LNCaP clone FGC (cell line): ENCODE data around the gene FUT7.
"Not testable (repeated sequence)": the region's sequence is repeated elsewhere in the genome, so short reads cannot be mapped to it uniquely, and the experiment has no call there.

Source experiments
- DNase-seq: peaks from one replicate; pipeline ENCODE4 v3.0.0-alpha.2; 2011; ENCODE audit warnings: low read depth
- H3K4me3 ChIP-seq: 2 replicates; pipeline ENCODE4 v1.5.1; 2011; ENCODE audit warnings: mild to moderate bottlenecking, low read depth, low read length, control low read depth
- TF ChIP-seq, protein P1 (sequence below): IDR thresholded peaks from 2 replicates; pipeline ENCODE4 v1.5.1; 2012; ENCODE audit warnings: mild to moderate bottlenecking; ENCODE audit not compliant: control insufficient read depth, insufficient read depth; ENCODE audit errors: extremely low read depth

The FUT7 gene

DNA sequence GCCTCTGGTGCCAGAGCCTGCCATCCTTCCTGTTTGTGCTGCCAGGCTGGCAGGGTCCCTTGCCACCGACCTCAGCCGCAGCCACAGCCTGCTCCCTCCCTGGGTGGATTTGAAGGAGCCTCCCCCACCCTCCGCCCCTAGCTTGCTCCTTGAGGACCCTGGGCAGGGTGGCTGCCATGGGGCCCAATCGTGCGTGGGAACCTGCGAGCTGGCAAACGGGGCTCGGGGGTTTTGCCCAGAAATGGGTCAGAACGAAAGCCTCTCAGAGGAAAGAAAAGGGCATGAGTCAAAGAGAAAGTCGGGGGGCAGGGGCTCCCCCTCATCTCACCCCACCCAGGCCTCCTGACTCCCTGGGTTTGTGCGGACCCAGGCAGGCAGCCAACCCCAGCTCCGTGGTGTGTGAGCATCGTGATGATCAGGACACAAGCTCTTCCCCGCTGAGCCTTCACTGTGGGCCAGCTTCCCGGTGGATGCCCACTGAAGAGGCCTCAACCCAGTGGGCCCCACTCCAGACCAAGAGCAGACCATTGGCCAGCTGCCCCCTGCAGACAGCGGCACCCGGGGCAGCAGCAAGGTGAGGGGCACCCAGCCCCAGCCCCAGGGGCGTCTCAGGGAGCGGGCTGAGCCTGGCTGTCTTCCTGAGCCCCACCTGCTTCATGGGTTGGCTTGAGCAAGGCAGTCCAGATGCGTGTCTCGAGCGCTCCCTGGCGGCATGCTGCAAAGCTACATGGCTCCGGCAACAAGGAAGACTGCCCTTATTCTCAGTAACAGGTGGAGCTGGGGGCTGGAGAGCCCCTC, 3.0 kb upstream of the FUT7 start:
- TF ChIP-seq, protein P1, sequence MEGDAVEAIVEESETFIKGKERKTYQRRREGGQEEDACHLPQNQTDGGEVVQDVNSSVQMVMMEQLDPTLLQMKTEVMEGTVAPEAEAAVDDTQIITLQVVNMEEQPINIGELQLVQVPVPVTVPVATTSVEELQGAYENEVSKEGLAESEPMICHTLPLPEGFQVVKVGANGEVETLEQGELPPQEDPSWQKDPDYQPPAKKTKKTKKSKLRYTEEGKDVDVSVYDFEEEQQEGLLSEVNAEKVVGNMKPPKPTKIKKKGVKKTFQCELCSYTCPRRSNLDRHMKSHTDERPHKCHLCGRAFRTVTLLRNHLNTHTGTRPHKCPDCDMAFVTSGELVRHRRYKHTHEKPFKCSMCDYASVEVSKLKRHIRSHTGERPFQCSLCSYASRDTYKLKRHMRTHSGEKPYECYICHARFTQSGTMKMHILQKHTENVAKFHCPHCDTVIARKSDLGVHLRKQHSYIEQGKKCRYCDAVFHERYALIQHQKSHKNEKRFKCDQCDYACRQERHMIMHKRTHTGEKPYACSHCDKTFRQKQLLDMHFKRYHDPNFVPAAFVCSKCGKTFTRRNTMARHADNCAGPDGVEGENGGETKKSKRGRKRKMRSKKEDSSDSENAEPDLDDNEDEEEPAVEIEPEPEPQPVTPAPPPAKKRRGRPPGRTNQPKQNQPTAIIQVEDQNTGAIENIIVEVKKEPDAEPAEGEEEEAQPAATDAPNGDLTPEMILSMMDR = peak; percentile 93
- peak; percentile 62 for DNase-seq
- 0 out of 2 replicates have a peak overlapping the region, but pooled peaks have one; percentile 9 for H3K4me3 ChIP-seq

DNA sequence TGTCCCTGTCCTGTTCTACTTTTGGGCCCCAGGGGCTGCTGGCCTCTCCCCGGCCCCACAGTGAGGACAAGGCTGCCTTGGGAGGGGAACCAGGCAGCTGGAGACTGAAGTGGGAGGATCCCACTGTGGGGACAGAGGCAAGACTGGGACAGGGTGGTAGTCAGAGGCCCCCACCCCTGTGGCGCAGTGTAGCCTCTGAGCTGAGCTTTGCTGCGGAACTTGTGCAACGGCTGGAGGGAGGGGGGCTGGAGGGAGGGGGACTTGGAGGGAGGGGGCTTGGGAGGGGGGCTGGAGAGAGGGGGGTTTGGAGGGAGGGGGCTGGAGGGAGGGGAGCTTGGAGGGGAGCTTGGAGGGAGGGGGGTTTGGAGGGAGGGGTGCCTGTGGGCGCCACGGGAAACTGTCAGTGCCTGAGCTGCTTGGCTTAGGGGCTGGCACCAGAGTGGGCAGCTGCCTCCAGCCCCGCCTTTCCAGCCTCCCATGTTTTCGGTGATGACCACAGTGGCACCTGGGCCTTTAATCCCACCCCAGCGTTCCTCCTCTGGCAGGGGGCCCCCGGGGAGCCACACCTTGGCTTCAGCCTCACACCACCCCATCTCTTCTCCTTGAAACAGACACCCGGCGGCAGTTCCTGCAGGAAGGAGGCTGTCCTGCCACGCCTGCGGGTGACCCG, 2.3 kb upstream of the FUT7 start:
- no peak for DNase-seq
- TF ChIP-seq, protein P1 = no peak
- no peak overlapping the region for H3K4me3 ChIP-seq

DNA sequence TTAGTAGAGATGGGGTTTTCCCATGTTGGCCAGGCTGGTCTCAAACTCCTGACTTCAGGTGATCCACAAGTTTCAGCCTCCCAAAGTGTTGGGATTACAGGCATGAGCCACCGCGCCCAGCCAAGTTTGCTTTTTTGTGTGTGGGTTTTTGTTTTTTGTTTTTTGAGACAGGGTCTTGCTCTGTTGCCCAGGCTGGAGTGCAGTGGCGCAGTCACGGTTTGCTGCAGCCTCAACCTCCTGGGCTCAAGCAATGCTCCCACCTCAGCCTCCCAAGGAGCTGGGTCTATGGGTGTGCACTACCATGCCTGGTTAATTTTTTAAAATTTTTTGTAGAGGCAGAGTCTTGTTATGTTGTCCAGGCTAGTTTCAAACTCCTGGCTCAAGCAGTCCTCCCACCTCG, 1.6 kb upstream of the FUT7 start:
- not testable (repeated sequence) for H3K4me3 ChIP-seq, DNase-seq

DNA sequence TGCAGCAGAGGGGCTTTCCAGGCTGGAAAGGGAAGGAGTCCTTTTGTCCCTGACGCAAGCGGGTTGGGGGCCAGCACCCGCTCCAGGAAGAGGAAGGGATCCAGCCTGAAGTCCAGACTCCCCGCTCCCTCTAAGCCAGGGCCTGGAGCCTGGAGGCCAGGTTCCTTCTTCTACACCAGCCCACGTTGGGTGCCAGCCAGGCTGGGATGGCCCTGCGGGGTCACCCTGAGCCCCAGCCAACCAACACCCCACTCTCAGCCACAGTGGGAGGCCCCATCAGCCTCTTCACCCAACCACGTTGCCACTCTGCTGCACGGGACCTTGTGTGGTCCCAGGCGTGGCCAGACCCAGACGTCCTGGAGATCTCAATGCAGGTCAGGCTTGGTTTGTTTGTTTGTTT, 970 bp upstream of the FUT7 start:
- H3K4me3 ChIP-seq = no peak overlapping the region
- TF ChIP-seq, protein P1 = no peak
- DNase-seq = no peak

DNA sequence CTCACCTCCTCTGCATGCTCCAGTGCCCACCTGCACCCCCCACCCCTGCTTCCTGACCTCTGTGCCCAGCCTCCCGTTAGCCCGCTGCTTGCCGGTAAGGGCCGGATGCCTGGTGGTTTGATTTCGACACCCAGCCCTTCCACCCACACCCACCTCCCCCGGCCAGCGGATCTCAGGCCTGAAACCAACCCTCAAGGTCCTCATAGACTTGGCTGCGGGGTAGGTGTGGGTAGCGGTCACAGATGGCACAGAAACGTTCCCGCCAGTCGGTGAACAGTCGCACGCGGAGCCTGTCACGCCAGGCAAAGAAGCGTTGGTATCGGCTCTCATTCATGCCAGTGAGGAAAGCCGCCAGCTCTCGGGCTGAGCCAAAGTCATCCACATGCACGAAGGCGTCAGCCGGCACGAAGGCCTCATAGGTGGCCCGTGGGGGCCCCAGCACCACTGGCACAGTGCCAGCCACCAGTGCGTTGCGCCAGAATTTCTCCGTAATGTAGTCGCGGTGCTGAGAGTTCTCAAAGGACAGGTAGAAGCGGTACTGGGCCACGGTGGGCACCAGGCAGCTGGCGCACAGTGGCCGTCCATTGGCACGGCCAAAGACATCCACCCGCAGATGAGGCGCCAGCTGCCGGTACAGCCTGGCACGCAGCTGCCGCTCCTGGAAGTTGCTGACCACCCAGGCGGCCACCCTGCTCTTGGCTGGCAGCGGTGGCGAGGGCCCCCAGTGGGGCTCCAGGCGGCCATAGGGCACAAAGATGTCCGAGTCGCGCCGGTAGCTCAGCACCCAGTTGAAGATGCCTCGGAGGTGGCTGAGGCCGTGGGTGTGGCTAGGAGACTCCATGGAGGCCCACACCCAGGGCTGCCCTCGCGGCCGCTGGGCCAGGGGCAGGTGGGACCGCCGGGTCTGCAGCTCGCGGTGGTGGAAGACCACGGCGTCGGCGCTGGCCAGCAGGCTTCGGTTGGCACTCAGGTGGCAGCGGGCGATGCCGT, 1.1 kb downstream of the FUT7 start:
- no peak overlapping the region for H3K4me3 ChIP-seq
- DNase-seq = no peak
- TF ChIP-seq, protein P1 = no peak

DNA sequence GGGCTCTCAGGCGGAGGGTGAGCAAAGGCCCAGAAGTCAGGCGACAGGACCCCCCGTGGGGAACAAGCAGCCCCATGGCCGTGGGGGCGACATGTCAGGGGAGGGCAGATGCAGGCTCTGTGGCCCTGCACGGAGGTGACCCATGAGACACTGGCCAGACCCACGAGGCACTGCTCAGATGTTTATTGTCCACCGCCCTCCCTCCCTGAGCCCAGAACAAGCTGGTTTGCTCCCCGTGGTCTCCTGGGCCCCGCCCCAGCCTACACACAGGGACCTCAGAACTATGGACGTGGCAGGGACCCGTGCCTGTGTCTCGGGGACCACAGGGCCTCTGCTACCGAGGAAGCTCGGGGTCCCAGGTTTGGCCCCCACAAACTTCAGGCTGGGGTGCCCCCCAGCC, 1.9 kb downstream of the FUT7 start:
- TF ChIP-seq, protein P1 = no peak
- no peak for DNase-seq
- no peak overlapping the region for H3K4me3 ChIP-seq
